Natural killer cell (primary cell): ENCODE measurements around the gene FOXO1. TPM values are rescaled to one million over a fixed set of nuclear protein-coding genes. Genes with fewer than 3 reads are reported as not detected.

Experiments
- ATAC-seq, 3 donors: fragments of 150-1000 bp in 2 of 3; fragments of 200-7000 bp in 1 of 3; cut with Tn5 transposase; 1 replicate in 1 of 3; 2 replicates in 2 of 3; pipeline ENCODE4 v1.10.0; 2021; ENCODE audit warnings: mild to moderate bottlenecking in 2 of 3, moderate library complexity in 2 of 3
- DNase-seq, 2 donors: peaks; one replicate each; pipeline versions ENCODE4 v3.0.0 to v3.0.0-alpha.2; 2013 to 2021; ENCODE audit warnings: mixed read lengths in 1 of 2
- H3K27ac ChIP-seq: one replicate; pipeline ENCODE4 v1.5.1; 2013; ENCODE audit warnings: mild to moderate bottlenecking, low read length
- H3K27me3 ChIP-seq: one replicate; pipeline ENCODE4 v1.6.1; 2013; ENCODE audit warnings: low read length; ENCODE audit not compliant: control insufficient read depth, insufficient read depth
- H3K36me3 ChIP-seq: one replicate; pipeline ENCODE4 v1.6.1; 2013; ENCODE audit warnings: low read length; ENCODE audit not compliant: control insufficient read depth, insufficient read depth
- H3K4me1 ChIP-seq: one replicate; pipeline ENCODE4 v1.6.1; 2013; ENCODE audit warnings: low read length; ENCODE audit not compliant: control insufficient read depth, insufficient read depth
- H3K4me3 ChIP-seq: one replicate; pipeline ENCODE4 v1.5.1; 2013; ENCODE audit warnings: low read length
- H3K9me3 ChIP-seq: one replicate; pipeline ENCODE4 v1.6.1; 2013; ENCODE audit warnings: low read length; ENCODE audit not compliant: control insufficient read depth, insufficient read depth
- H3K27ac Mint-ChIP-seq, 2 donors: one replicate each; pipeline ENCODE4 v1.8.0; 2022; ENCODE audit warnings: mild to moderate bottlenecking in 2 of 2, mixed read lengths in 2 of 2, moderate library complexity in 1 of 2
- H3K27me3 Mint-ChIP-seq, 2 donors: one replicate each; pipeline ENCODE4 v1.8.0; 2022; ENCODE audit warnings: low read depth in 2 of 2, mixed read lengths in 2 of 2
- H3K36me3 Mint-ChIP-seq: one replicate; pipeline ENCODE4 v1.8.0; 2022; ENCODE audit warnings: mixed read lengths
- H3K4me1 Mint-ChIP-seq, 2 donors: one replicate each; pipeline ENCODE4 v1.8.0; 2022; ENCODE audit warnings: mixed read lengths in 2 of 2
- H3K4me3 Mint-ChIP-seq: one replicate; pipeline ENCODE4 v1.8.0; 2022; ENCODE audit warnings: mild to moderate bottlenecking, moderate library complexity, mixed read lengths
- H3K9me3 Mint-ChIP-seq, 2 donors: one replicate each; pipeline ENCODE4 v1.8.0; 2022; ENCODE audit warnings: mixed read lengths in 2 of 2
- CTCF ChIP-seq: fragments of 200-600 bp; IDR thresholded peaks from one replicate; pipeline ENCODE4 v1.8.0; 2022; ENCODE audit warnings: antibody characterized with exemption
- WGBS: methylation state at CpG from one replicate; pipeline ENCODE4 v1.1.7; 2013; ENCODE audit warnings: missing lambda C conversion rate; ENCODE audit not compliant: insufficient coverage; 5-methylcytosine and 5-hydroxymethylcytosine counted together
- intact Hi-C: fragments of 100-400 bp; cut with micrococcal nuclease; formaldehyde crosslinking; loops from one replicate; pipeline ENCODE4 v1.14.2; 2022
- total RNA-seq, 4 donors: library from RNA; stranded (reverse); fragments of 120-200 nt in 1 of 4; gene quantifications; one replicate each; pipeline versions ENCODE4 v1.2.3 to v1.2.4, GENCODE V29; 2013 to 2022

The FOXO1 gene
- total RNA-seq, 3 donors from 2014 or later (not counting 1 experiment from before 2014, with no cell fraction given): 23.9 to 29.8 (median 27.6) TPM

- Histone ChIP-seq H3K4me1 (no peaks in the 10 kb centered on the region), H3K9me3 (peaks cover 5% of the 10 kb centered on the region), H3K27ac (no peak overlapping the region), H3K36me3 (no peaks in the 10 kb centered on the region), H3K27me3 (no peaks in the 10 kb centered on the region), H3K4me3 (no peak overlapping the region)
- Mint-ChIP-seq H3K27ac (no peak overlapping the region), H3K9me3 (no peaks in the 10 kb centered on the region), H3K36me3 (no peaks in the 10 kb centered on the region), H3K27me3 (no peaks in the 10 kb centered on the region), H3K4me1 (peaks cover 5 to 8% of the 10 kb centered on the region in 2 donors), H3K4me3 (no peak overlapping the region)
- intact Hi-C loops: no loop called here
- TF ChIP-seq CTCF: no peak
- DNase-seq: no peak
- WGBS: 97% methylated on average over 6 of the region's 6 CpGs
- ATAC-seq: no peak
These were observed 137.6 kb downstream of the FOXO1 start for GRCh38 chr13:40528881-40529280.

GRCh38 chr13:40527914-40528313 lies 138.5 kb downstream of the FOXO1 start:
- Mint-ChIP-seq H3K27me3 (no peaks in the 10 kb centered on the region), H3K9me3 (no peaks in the 10 kb centered on the region), H3K4me1 (peaks cover 5 to 8% of the 10 kb centered on the region in 2 donors), H3K36me3 (no peaks in the 10 kb centered on the region), H3K27ac (no peak overlapping the region), H3K4me3 (no peak overlapping the region)
- Histone ChIP-seq H3K4me3 (no peak overlapping the region), H3K27ac (no peak overlapping the region), H3K36me3 (no peaks in the 10 kb centered on the region), H3K27me3 (no peaks in the 10 kb centered on the region), H3K9me3 (peaks cover 5% of the 10 kb centered on the region), H3K4me1 (no peaks in the 10 kb centered on the region)
- intact Hi-C loops: no loop called here
- no peak for DNase-seq
- no peak for ATAC-seq
- TF ChIP-seq CTCF: no peak
- no CpG with 5 or more reads among the region's 1 CpG for WGBS

GRCh38 chr13:40522282-40522681 lies 144.2 kb downstream of the FOXO1 start:
- intact Hi-C loops: no loop called here
- no peaks in the 10 kb centered on the region for H3K36me3 Mint-ChIP-seq

More at GRCh38 chr13:40522282-40522681, 144.2 kb downstream of the FOXO1 start:
- peaks cover 10% of the 10 kb centered on the region for H3K4me1 ChIP-seq
- H3K9me3 Mint-ChIP-seq: no peaks in the 10 kb centered on the region
- no peak overlapping the region for H3K27ac Mint-ChIP-seq
- no peak overlapping the region for H3K4me3 ChIP-seq
- no peaks in the 10 kb centered on the region for H3K27me3 Mint-ChIP-seq
- no peak overlapping the region for H3K4me3 Mint-ChIP-seq
- H3K36me3 ChIP-seq: no peaks in the 10 kb centered on the region
- no CpG with 5 or more reads among the region's 1 CpG for WGBS
- H3K4me1 Mint-ChIP-seq: peaks cover 0 to 11% of the 10 kb centered on the region in 2 donors
- no peak for TF ChIP-seq CTCF
- no peak for DNase-seq
- H3K9me3 ChIP-seq: peaks cover 1% of the 10 kb centered on the region
- H3K27ac ChIP-seq: no peak overlapping the region
- no peak for ATAC-seq
- no peaks in the 10 kb centered on the region for H3K27me3 ChIP-seq
